Measurements from ENCODE around the gene SLC46A1. TPM values are rescaled to one million over a fixed set of nuclear protein-coding genes. Genes with fewer than 3 reads are reported as not detected.

Gene SLC46A1
- total and polyA plus RNA-seq, 10 of the 15 experiments (the other 5 are each of a cell fraction or from before 2014, with no cell fraction given), result 1.7 to 6.9 (median 4.0) TPM

DNA sequence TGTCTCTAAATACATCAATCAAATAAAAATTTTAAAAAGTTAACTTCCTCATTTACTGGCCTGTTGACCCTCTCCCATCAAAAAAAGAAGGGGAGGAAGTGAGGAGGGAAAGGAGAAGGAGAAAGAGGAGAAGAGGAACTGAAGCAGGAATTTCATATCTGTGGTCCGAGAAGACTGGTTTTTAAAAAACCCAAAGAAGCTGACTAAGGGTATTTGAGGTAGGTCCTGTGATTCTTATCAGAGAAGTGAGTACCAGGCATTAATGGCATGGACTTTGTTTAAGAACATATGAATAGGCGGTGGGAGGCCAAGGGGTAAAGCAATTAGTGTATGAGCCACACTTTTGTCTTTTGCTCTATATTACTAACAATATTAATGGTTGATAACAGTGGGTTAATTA lies 2.0 kb downstream of the SLC46A1 start:
- H3K4me3 ChIP-seq, result no peak overlapping the region
- no peak overlapping the region for H3K9ac ChIP-seq (ENCODE audit: control insufficient read depth, insufficient read depth, low read length)
- ChIA-PET RAD21 (ENCODE audit: unreplicated experiment) (no interaction called here), SMC1A (ENCODE audit: uncharacterized antibody, unreplicated experiment) (interaction anchor here (1.2 kb wide), 1 partner anchor 13 kb away, joined by 3 read pairs; no protein-coding TSS in a partner anchor), CTCF (interaction anchor here (4.0 kb wide), 1 partner anchor 12 kb away, joined by 19 read pairs; no protein-coding TSS in a partner anchor), POLR2A (interaction anchor here (1.1 kb wide), 1 partner anchor 22 kb away, joined by 3 read pairs; no protein-coding TSS in a partner anchor)
- FAIRE-seq, result no peak
- H3K79me2 ChIP-seq (ENCODE audit: control insufficient read depth, insufficient read depth, low read length), result no peaks in the 10 kb centered on the region
- no peak overlapping the region for H3K4me2 ChIP-seq (ENCODE audit: control insufficient read depth, insufficient read depth)
- peaks cover 0 to 1% of the 10 kb centered on the region in 2 experiments; a peak in 1 of 4 replicates for H3K36me3 ChIP-seq (ENCODE audit: control insufficient read depth in 2 of 2, insufficient read depth in 2 of 2, low read length in 1 of 2)
- no TSS peak for BruUV-seq (replicated peaks)
- TF ChIP-seq IRF3 (IDR thresholded peaks at IDR 0.05), result no peak
- TF ChIP-seq FOS (IDR thresholded peaks at IDR 0.05; ENCODE audit: borderline replicate concordance, extremely low read depth, insufficient read length), result no peak
- TF ChIP-seq SREBF1 (IDR thresholded peaks at IDR 0.05; ENCODE audit: low read length), result no peak
- no peak for TF ChIP-seq CHD1 (IDR thresholded peaks at IDR 0.05; ENCODE audit: low read depth, low read length)
- no peak for TF ChIP-seq ATF2 (IDR thresholded peaks at IDR 0.05; ENCODE audit: low read length)
- no peak for TF ChIP-seq PRDM15 (CRISPR knock-in tag; IDR thresholded peaks at IDR 0.05)
- no peak for TF ChIP-seq RUNX3 (IDR thresholded peaks at IDR 0.05; ENCODE audit: low read length)
- no peak for TF ChIP-seq ETV6 (conservative IDR thresholded peaks at IDR 0.05 in 1 of 2, IDR thresholded peaks at IDR 0.05 in 1 of 2; ENCODE audit: borderline replicate concordance in 1 of 2, low read depth in 1 of 2)
- no peak for TF ChIP-seq ZNF217 (IDR thresholded peaks at IDR 0.05)
- TF ChIP-seq PAX5 (IDR thresholded peaks at IDR 0.05; ENCODE audit: borderline replicate concordance, low read depth, low read length), result no peak
- in situ Hi-C loops (cut with MboI) (no loop called here), intact Hi-C loops (cut with micrococcal nuclease; ENCODE audit: unreplicated experiment) (no loop called here)
- DNase-seq (ENCODE audit: low read depth, low spot score), result no peak
- no peaks in the 10 kb centered on the region for H3K27me3 ChIP-seq (replicated peaks in 1 of 2; ENCODE audit: control insufficient read depth in 2 of 2, insufficient read depth in 2 of 2, low read length in 1 of 2)
- H3K27ac ChIP-seq (ENCODE audit: control insufficient read depth, insufficient read depth), result no peak overlapping the region
- H4K20me1 ChIP-seq (ENCODE audit: control insufficient read depth, insufficient read depth), result no peaks in the 10 kb centered on the region
- 78% methylated on average over 2 of the region's 2 CpGs for WGBS (ENCODE audit: insufficient coverage, insufficient replicate concordance, low lambda C conversion rate, missing lambda C conversion rate)
- H3K9me3 ChIP-seq (replicated peaks; ENCODE audit: control insufficient read depth, insufficient read depth, low read length), result no peaks in the 10 kb centered on the region
- H2AFZ ChIP-seq (ENCODE audit: control insufficient read depth, low read depth, low read length), result no peak overlapping the region
- H3K4me1 ChIP-seq (ENCODE audit: control insufficient read depth, insufficient read depth, low read length), result peaks cover 3% of the 10 kb centered on the region
- ATAC-seq, result no peak
